Forelimb muscle (tissue), 1 donor: Measurements from ENCODE around the gene IPCEF1. TPM values are rescaled to one million over a fixed set of nuclear protein-coding genes. Genes with fewer than 3 reads are reported as not detected.
"Not testable (repeated sequence)": the region's sequence is repeated elsewhere in the genome, so short reads cannot be mapped to it uniquely, and the experiment has no call there.

Experiments
- DNase-seq: peaks from one replicate; pipeline ENCODE4 v3.0.0-alpha.2; 2013; ENCODE audit warnings: low read depth
- polyA plus RNA-seq: library from polyadenylated mRNA; unstranded; fragments of 120-200 nt; gene quantifications from one replicate; pipeline ENCODE4 v1.2.1, GENCODE V29; 2013; ENCODE audit not compliant: insufficient read length

The IPCEF1 gene
- polyA plus RNA-seq, 1 donor = 1.2 TPM

DNA sequence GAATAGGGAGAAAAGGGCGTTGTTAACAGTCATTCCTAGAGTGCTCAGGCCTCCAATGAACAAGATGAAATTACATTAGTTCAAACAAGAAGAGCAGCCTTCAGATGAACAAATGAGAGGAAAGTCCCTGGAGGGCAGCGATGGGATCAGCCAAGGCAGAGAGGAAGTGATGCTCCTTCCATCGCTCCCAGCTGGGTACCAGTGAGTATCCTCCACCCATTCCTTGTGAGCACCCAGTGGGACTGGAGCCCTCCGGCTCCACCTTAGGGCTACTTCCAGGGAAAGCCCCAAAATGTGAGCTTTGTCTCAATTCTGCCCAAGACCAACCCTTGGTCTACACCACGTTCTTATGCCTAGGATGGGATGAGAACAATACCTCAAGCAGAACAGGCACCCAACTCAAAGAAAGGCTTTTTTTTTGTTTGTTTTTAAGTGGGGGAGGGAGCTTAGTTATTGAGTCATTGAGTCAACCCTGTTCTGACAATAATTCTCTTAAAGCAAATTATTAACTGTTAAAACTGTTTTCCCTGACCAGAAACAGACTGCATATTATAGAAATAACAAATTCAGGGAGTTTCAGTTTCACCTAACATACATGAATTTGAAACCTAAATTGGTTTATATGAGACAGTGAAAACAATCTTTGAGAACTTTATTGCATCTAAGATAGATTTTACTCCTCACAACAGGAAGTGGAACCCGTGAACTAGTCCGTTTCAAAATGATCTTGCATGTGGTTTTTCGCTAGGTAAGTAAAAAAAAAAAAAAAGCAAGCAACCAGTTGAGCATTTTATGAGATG, 106.9 kb downstream of the IPCEF1 start:
- no peak for DNase-seq

DNA sequence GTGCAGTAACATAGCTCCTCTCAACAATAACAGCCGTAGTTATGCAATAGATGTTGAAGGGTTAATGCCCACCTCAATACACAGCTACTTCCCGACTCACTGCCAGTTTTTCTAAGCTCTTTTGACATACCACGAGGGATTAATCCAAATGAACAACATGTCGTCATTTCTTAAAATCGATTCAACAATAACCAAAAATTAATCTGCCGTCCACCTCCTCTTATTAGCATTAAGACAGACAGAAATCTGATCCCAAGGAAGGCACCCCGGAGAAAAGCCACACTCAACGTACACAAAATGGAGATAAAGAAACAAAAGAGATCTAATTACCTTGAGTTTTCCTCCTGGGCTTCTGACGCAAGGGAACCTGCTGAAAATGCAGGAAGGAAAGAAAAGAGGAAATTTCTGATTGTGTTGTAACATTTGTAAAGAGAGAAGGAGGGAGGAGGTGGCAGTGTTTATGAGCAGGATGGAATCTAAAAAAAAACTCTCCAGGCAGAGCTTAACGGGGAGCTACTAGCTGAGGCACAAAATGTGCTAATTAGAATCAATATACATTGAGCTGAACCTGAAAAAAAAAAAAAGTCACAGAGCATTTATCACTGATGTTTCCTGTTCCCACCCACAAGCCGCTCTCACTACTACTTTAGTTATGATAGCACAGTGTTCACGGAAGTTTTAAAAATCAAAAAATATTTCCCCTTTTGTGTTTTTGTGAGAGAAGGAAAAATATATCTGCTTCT, 109.3 kb downstream of the IPCEF1 start:
- no peak for DNase-seq

DNA sequence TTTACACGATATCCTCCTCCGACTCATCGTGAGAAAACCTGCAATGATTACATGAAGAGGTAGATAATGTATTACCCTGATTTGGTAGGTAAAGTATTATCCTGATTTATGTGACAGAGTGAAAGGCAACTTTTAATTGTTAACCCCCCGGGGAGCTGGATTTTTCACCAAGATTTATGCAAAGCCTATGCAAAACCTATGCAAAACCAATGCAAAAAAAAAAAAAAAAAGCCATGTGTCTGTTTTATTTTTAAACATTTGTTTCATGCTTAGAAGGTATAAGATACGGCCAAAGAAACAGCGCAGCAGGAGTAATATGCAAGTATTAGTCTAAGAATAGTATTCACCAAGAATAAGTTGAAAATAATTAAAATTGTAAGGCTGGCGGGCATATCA, 109.9 kb downstream of the IPCEF1 start:
- DNase-seq = no peak

DNA sequence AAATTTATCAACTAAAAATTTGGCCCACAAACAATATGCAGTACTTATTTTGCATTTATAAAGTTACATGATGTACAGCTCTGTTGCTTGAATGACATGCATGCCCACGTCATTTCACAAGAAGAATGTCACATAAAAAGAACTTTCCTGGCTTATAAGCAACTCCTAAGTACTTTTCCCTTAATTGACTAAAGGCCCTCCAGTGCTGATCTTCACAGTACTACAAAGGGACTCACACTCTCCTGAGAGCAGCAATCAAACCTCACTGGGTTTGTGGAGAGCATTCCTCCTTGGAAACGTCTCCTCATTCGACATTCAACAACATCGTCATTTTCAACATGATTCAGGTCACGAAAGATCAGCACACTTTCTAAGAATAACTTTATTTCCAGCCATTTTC, 111.1 kb downstream of the IPCEF1 start:
- DNase-seq = no peak

DNA sequence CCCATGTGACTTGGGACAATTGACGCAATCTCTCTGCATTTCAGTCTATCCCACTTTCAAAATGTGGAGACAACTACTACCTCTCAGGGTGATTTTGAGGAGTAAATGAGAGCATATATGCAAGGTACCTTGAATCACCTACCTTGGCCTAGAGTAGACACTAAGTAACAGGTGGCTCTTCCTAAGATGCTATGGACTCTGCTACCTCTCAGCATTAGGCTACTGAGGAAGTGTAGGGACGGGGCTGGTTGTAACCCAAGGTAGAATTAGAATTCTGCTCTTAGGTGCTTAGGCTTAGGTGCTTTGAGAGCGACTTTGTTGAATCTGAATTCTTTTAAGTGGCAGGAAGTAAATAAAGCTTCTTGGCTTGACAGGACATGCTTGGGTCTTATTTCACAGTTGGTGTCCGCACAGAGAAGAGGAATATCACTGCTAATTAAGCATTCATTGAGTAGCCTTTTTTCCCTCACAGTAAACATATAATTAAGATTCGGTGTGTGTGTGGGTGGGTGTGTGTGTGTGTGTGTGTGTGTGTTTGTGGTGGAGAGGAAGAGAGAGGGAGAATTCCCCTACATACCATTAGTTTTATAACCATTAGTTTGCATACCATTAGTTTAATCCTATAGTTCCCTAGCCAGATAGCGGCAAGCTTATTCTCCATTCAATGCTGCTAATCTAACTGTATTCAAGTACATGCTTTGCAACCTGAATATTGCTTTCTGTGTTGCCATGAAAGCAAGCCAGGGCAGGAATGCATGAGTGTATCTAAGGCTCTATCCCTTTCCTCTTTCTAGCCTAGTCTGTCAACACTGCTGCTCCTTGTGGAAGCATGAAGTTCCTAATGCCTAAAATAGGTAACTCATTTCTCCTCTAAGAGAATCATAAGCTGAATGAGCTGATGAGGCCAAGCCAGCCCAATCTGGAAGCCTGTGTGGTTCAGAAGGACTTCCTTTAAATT, 112.5 kb downstream of the IPCEF1 start:
- DNase-seq = no peak

DNA sequence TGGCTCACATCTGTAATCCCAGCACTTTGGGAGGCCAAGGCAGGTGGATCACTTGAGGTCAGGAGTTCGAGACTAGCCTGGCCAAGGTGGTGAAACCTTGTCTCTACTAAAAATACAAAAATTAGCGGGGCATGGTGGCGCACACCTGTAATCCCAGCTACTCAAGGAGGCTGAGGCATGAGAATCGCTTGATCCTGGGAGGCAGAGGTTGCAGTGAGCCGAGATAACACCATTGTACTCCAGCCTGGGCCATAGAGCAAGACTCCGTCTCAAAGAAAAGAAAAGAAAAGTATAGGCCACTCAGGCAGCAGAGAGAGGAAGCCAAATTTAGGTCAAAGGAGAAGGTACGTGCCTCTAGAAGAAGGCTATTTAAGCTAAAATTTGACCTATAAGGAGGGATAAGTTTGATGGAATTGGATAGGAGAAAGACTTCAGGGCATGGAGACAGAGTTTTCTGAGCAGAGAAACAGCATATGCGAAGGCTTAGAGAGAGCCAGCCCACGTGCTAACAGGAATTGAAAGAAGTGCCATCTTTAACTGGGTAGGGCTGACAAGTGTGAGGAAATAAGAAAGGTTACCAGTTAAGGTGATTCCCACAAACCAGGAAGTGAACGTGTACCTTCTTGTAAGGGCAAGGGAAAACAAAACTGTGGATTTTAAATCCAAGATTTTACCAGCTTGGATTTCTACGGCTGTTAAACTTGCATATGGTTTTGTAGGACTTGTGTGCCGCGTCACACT, 113.8 kb downstream of the IPCEF1 start:
- no peak for DNase-seq

DNA sequence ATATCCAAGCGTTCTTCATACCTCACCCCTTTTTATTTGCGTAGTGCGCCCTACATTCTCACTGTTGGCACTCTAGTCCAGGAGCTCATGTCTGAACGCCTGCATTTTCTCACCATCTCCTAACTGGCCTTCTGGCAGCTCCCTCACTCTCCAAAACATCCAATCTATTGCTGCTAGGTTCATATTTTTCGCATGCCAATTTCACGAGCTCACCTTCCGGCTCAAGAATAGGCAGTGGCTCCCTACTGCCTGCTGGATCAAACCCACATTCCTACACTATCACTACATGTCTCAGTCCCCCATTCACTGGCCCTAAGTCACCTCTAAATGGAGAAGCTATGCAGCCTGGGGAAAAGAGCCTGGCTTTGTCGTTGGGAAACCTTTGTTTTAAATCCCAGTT, 115.0 kb downstream of the IPCEF1 start:
- DNase-seq = no peak

DNA sequence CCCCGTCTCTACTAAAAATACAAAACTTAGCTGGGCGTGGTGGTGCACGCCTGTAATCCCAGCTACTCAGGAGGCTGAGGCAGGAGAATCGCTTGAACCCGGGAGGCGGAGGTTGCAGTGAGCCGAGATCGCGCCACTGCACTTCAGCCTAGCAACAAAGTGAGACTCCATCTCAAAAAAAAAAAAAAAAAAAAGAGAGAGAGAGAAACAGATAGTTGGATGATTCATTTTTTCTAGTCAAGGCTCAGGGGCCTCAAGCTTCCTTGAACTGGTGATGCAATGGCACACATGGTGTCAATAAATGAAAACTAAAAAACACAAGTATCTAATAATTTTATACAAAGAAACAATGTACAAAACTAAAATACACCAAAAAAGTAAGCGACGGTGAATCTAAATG, 115.5 kb downstream of the IPCEF1 start:
- DNase-seq = not testable (repeated sequence)

DNA sequence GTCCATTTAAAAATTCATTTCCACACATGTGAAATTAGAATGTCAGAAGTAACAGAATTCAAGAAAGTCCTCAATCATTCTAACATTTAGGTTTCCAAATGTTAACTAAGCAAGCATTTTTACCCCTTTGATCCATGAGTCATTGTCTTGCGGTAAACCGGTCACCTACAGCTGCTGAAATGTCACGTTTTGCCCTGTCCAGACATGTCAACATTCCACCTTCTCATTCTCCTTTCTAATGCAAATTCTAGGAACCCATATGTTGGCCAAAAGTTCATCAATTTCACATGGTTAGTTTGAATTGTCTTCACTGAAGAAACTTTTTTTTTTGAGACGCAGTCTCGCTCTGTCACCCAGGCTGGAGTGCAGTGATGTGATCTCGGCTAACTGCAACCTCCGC, 117.2 kb downstream of the IPCEF1 start:
- no peak for DNase-seq

DNA sequence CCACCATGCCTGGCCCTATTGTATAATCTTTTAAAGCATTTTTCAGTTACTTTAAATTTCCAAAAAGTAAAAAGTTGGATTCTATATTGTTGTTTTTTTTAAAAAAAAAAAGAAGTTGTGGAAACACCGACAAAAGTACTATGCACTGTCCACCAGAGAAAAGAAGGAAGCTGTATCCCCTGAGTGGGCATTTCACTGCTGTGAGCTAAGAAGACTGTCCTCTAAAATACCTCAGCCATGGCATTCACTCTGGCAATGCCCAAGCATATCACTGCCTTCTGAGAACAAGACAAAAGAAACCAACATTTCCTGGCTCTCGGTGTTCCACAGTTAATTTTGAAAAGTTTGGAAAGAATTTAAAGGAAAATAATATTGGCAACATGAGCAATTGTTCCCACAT, 117.8 kb downstream of the IPCEF1 start:
- no peak for DNase-seq

DNA sequence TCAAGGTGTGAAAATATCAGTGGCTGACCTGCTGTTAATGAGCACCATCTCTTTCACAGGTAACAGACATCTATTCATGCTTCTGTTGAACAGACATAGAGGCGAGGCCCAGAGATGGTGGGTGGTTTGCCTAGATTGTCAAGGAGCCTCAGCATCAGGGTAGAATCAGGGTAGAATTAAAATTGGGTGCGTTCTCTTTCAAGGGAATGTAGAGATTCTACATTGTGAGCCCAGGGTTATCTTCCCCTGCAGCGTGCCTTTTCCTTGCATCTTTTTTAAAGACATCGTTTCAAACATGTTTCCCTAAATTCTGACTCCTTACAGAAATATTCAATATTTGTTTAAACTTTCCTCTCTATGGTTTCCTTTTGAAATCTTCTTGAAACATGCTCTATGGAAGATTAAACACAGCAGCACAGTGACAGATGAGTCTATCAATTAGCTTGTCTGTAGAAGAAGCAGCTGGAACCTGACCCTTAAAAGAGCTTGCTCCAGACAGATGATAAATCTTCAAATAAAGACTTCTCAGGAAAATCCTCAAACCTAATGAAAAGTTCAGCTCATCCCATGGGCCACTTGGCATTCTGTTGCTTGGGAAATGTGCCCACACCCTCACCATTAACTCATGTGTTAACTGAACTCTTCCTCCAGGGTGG, 119.8 kb downstream of the IPCEF1 start:
- no peak for DNase-seq

DNA sequence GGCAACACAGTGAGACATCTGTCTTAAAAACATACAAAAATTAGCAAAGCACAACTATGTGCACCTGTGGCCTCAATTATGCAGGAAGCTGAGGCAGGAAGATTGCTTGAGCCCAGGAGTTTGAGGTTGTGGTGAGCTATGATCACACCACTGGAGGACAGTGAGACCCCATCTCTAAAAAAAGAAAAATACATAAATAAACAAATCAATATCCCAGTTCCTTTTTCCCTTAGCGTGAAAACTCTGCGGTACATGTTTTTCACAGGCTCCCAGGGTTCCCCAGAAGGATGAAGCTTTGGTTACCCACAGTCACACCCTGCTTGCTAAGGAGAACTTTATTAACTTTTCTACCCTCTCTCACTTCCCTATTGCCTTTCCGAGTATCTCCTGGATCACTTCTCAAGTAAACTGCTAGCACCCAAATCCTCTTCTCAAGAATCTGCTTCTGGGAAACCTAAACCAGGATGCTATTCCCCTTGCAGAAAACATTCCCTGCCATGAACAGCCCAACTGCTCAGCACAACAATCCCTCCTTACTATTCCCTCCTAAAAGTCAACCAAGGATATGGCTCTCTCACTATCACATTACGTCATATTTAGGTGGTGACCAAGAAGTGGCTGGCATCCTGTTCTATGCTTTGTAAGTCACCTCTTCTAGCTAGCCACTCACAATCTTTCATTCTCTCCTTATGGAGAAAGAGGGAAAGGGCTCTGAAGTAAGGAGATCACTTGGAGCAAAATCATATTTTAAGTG, 122.4 kb downstream of the IPCEF1 start:
- DNase-seq = no peak

DNA sequence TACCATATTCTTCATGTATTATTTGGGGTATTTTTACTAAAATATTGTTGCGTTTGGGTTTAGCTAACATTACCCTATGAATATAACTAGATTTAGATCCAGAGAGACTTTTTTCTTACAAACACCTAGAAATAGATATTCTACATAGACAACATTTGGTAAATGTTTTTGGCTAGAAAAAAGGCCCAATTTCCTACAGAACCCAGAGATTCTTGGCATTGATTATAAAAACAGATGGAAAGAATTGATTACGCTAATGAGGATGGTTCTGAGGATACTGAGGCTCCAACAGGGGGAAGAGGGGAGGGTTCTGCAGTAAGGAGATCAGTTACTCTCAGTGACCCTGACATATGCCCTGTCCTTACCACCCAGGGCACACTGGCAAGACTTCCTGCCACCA, 123.2 kb downstream of the IPCEF1 start:
- DNase-seq = no peak

DNA sequence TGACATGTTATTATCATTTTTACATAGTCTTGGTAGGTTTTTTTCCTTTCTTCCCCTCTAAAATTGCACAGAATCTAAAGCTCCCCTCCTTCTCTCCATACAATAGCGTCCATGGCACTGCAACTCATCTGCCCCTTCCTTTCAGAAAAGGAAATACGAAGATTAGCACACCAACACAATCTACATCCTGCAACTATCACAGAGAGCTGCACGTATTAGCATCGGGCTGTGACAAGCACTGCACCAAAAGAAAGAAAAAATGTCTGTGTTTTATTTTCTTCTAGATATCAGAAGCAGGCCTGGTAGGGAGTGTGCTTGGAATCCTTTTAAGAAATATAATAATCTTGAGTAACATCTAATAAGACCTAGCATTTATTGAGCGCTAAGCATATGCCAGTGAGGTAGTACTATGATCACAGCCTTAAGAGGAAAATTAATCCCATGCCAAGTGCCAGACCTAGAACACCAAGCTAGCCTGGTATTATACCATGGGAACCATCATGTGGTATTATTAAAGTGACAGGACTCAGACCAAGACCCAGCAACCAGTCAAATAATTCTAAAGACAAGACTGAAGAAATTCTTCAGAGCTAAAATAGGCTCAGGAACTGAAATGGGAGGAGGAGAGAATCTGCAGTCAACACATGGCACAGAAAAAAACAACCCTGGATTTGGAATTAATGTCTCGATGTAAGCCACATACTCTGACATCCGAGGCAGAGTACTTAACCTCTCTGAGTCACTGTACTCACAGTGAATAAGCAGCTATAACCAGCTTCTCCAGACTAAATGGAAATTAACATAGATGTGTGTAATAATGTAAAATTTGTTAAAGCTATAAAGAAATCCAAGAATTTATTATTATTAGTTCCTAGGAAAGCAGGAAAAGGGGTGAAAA, 124.3 kb downstream of the IPCEF1 start:
- DNase-seq = no peak

DNA sequence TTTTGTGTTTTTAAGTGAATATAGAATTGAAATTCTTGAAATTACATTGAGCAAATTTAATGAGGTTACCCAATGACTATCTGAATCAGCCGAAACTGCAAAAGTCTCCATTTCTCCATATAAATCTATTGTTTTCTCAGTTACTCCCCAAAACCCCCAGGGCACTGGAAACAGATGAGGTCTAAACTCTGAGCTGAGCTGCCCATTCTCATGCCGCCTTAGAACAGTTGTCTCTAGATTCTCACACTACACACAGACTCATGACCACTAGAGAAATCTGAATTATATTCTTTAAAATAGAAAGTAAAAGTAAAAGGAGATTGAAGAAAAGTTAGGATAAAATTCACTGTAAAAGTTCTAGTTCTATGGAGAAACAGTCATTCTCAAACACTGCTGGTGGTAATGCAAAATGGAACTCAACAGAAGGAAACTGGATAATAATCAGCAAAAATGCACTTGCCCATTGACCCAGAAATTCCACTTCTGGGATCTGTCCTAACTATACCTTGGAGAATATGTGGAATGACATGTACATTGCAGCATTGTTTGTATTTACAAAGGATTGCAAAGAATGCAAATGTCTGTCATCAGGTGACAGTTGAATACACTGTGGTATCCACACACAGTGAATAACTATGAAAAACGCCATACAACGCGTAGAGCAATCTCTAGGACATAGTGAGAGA, 125.5 kb downstream of the IPCEF1 start:
- no peak for DNase-seq

DNA sequence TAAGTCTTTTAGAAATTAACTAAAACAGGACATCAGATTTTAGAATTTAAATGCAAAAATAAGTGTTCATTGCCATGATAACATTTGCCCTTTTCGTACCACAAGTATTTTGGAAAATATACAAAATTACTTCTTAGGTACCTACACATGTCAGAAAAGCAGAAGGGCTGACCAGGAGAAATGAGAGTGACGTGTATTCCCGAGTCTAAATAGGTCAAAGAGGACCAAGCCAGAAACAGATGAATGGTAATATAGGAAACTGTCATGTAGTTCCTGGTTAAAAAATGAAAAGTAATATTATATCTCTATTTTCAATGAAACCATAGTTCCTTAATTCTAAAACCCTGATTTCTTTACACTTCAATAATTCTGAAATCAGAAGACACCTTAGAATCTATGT, 126.2 kb downstream of the IPCEF1 start:
- no peak for DNase-seq

DNA sequence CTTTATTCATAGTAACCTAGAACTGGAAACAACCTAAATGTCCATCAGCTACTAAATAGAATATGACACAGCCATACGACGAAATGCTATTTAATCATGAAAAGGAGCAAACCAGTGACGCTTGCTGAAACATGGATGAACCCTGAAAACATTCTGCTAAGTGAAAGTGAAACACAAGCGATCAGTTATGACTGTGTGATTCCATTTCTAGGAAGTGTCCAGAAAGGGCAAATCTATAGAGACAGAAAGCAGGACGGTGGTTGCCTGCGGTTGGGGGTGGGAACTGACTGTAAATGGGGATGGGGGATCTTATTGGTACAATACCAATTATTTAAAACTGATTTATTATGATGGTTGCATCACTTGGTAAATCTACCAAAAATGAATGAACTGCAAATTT, 126.8 kb downstream of the IPCEF1 start:
- no peak for DNase-seq

DNA sequence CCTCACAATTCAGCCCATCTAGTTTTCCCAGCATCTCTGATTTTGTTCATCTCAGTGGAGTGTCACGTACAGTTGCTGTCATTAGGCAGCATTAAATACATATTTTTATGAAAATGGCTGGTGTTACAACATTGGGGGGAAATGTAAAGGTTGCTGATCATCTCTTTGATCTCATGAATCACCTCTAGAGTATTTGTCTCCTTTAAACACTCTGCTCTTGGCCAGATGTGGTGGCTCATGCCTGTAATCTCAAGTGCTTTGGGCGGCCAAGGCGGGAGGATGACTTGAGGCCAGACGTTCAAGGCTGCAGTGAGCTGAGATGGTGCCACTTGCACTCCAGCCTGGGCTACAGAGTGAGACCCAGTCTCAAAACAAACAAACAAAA, 128.1 kb downstream of the IPCEF1 start:
- DNase-seq = no peak
